HEK293T (cell line): ENCODE results near the gene METTL24.

Source experiments
- ARNT ChIP-seq: fragments of 450-650 bp; IDR thresholded peaks from 2 replicates; pipeline ENCODE4 v1.6.1; 2017; ENCODE audit warnings: mild to moderate bottlenecking
- BHLHE40 ChIP-seq: fragments of 450-650 bp; IDR thresholded peaks from 2 replicates; pipeline ENCODE4 v1.6.1; 2016; ENCODE audit warnings: mild to moderate bottlenecking, moderate library complexity, borderline replicate concordance
- CTBP1 ChIP-seq: fragments of 450-650 bp; IDR thresholded peaks from 2 replicates; pipeline ENCODE4 v1.6.1; 2016; ENCODE audit warnings: borderline replicate concordance
- ELF4 ChIP-seq: fragments of 450-650 bp; IDR thresholded peaks from 2 replicates; pipeline ENCODE4 v1.6.1; 2017; ENCODE audit warnings: antibody characterized with exemption
- FOXA1 ChIP-seq: fragments of 450-650 bp; IDR thresholded peaks from 2 replicates; pipeline ENCODE4 v1.6.1; 2016; ENCODE audit warnings: mild to moderate bottlenecking
- FOXK2 ChIP-seq: fragments of 450-650 bp; IDR thresholded peaks from 2 replicates; pipeline ENCODE4 v1.6.1; 2016; ENCODE audit warnings: mild to moderate bottlenecking
- FOXM1 ChIP-seq: fragments of 450-650 bp; IDR thresholded peaks from 2 replicates; pipeline ENCODE4 v1.6.1; 2017; ENCODE audit warnings: mild to moderate bottlenecking, borderline replicate concordance
- HDGF ChIP-seq: fragments of 450-650 bp; IDR thresholded peaks from 2 replicates; pipeline ENCODE4 v1.6.1; 2017; ENCODE audit warnings: antibody characterized with exemption, borderline replicate concordance
- L3MBTL2 ChIP-seq: fragments of 450-650 bp; conservative IDR thresholded peaks from 2 replicates; pipeline ENCODE4 v1.6.1; 2016; ENCODE audit warnings: mild to moderate bottlenecking
- LEF1 ChIP-seq: fragments of 450-650 bp; IDR thresholded peaks from 2 replicates; pipeline ENCODE4 v1.6.1; 2017; ENCODE audit warnings: mild to moderate bottlenecking, borderline replicate concordance
- SP1 ChIP-seq: fragments of 450-650 bp; IDR thresholded peaks from 2 replicates; pipeline ENCODE4 v1.6.1; 2017
- TARDBP ChIP-seq: fragments of 450-650 bp; IDR thresholded peaks from 2 replicates; pipeline ENCODE4 v1.6.1; 2016
- ZNF384 ChIP-seq: fragments of 450-650 bp; IDR thresholded peaks from 2 replicates; pipeline ENCODE4 v1.6.1; 2016
- TF ChIP-seq, protein P1 (sequence below): fragments of 450-650 bp; IDR thresholded peaks from 2 replicates; pipeline ENCODE4 v1.6.1; 2016

GRCh38 chr6:110207652-110208051 is 150.5 kb downstream of the METTL24 start:
- TF ChIP-seq SP1 (no peak), ARNT (no peak), FOXM1 (no peak), FOXA1 (no peak), TARDBP (no peak), LEF1 (no peak), L3MBTL2 (no peak), BHLHE40 (no peak), CTBP1 (no peak), HDGF (no peak), FOXK2 (no peak), ZNF384 (no peak), ELF4 (no peak)
- TF ChIP-seq, protein P1, sequence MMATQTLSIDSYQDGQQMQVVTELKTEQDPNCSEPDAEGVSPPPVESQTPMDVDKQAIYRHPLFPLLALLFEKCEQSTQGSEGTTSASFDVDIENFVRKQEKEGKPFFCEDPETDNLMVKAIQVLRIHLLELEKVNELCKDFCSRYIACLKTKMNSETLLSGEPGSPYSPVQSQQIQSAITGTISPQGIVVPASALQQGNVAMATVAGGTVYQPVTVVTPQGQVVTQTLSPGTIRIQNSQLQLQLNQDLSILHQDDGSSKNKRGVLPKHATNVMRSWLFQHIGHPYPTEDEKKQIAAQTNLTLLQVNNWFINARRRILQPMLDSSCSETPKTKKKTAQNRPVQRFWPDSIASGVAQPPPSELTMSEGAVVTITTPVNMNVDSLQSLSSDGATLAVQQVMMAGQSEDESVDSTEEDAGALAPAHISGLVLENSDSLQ, result no peak
